ENCODE measurements around the gene CLDN8. TPM values are rescaled to one million over a fixed set of nuclear protein-coding genes. Genes with fewer than 3 reads are reported as not detected.

CLDN8 gene
- 2.0 TPM for total RNA-seq

DNA sequence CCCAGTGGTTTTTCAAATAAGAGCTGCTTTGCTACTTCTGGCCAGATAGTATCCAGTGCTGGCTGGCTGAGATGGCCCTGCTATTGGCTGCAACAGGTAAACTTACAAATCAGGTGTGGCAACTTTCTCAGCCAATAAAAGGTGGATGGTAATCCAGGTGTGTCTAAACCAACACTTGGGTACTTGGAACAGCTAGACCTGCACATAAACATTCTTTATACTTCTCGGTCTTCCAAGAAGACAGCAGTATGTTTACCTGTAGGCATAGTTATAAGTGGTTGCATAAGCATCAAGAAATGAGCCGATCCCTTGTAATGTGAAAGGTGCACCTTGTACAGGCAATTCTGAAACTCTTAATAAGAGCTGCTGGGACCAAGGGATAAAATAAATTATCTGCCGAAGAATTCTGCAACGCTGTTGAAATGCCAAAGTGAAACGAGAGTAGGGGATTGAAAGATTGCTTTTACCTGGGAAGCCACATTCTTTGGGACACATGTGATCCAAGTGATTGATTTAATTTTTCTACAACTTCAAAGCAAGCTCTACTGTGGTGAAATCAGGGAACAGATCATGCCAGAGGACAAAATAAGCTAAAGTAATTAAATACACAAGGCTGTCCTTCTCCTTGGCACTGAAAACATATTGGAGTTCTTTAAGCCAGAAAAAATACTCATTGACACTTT lies at the start of gene CLDN8:
CLDN8 (minus strand) TSS at position 57 of the 683 bp plus-strand sequence. CDS start 172 bp downstream, outside the sequence.

DNA sequence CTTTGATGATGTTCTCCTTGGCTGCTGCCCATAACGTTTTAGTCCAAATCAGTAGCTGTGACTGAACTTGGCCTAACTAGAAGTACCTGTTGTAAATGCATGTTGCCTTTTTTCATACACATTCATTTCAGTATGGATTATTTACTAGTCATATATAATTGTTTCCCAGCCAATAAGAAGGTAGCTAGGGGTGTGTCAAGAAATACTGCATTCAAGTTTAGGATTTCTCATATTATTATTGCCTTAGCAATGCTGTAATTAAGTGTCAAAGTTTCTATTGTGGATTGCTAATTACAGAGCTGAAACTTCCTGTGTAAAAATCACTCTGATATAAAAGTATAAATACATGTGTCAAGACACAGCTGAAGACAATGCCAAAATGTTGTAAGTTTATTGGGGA lies 49.2 kb downstream of the CLDN8 start, which contains the start of gene CLDN17:
CLDN17 (minus strand) TSS at position 101 of the 400 bp plus-strand sequence. CDS start 188 bp downstream, outside the sequence.

Other genes starting within 250 kb of the CLDN8 start
- not detected for gene CLDN17, start 49.3 kb downstream of the CLDN8 start, total RNA-seq
- gene KRTAP24-1, start 66.9 kb upstream of the CLDN8 start, total RNA-seq, result not detected
- gene KRTAP25-1, start 73.4 kb upstream of the CLDN8 start, total RNA-seq, result not detected
- gene KRTAP26-1, start 104.2 kb upstream of the CLDN8 start, total RNA-seq, result not detected
- not detected for gene KRTAP27-1, start 121.6 kb upstream of the CLDN8 start, total RNA-seq
- gene KRTAP23-1, start 132.5 kb upstream of the CLDN8 start, total RNA-seq, result not detected
- gene KRTAP13-2, start 156.2 kb upstream of the CLDN8 start, total RNA-seq, result not detected
- gene KRTAP13-1, start 179.9 kb upstream of the CLDN8 start, total RNA-seq, result not detected
- gene KRTAP13-3, start 209.8 kb upstream of the CLDN8 start, total RNA-seq, result not detected
- not detected for gene KRTAP13-4, start 214.1 kb upstream of the CLDN8 start, total RNA-seq
- gene KRTAP15-1, start 224.2 kb upstream of the CLDN8 start, total RNA-seq, result not detected